IgD-negative memory B cell (primary cell): ENCODE measurements around the gene TERT. TPM values are rescaled to one million over a fixed set of nuclear protein-coding genes. Genes with fewer than 3 reads are reported as not detected.
"Not testable (repeated sequence)": the region's sequence is repeated elsewhere in the genome, so short reads cannot be mapped to it uniquely, and the experiment has no call there.

Source experiments
- H3K27ac Mint-ChIP-seq, 3 donors: one replicate each; pipeline ENCODE4 v1.8.0; 2020 to 2022; ENCODE audit warnings: mild to moderate bottlenecking in 3 of 3, mixed read lengths in 3 of 3, moderate library complexity in 1 of 3
- H3K27me3 Mint-ChIP-seq: one replicate; pipeline ENCODE4 v1.8.0; 2021; ENCODE audit warnings: mixed read lengths
- H3K36me3 Mint-ChIP-seq: one replicate; pipeline ENCODE4 v1.8.0; 2020; ENCODE audit warnings: mild to moderate bottlenecking, mixed read lengths
- H3K4me1 Mint-ChIP-seq, 3 donors: one replicate each; pipeline ENCODE4 v1.8.0; 2020 to 2022; ENCODE audit warnings: mixed read lengths in 3 of 3, mild to moderate bottlenecking in 1 of 3
- H3K4me3 Mint-ChIP-seq, 4 donors: one replicate each; pipeline ENCODE4 v1.8.0; 2020 to 2022; ENCODE audit warnings: mild to moderate bottlenecking in 4 of 4, mixed read lengths in 4 of 4, moderate library complexity in 3 of 4
- H3K9me3 Mint-ChIP-seq, 3 donors: one replicate each; pipeline ENCODE4 v1.8.0; 2020 to 2021; ENCODE audit warnings: mixed read lengths in 3 of 3, mild to moderate bottlenecking in 1 of 3
- polyA plus RNA-seq: library from polyadenylated mRNA; unstranded; fragments of 300-500 nt; fragmentation: Illumina TruSeq; gene quantifications from one replicate; pipeline ENCODE4 v1.2.3, GENCODE V29; 2021

The TERT gene
- polyA plus RNA-seq, 1 donor from 2014 or later, result not detected

DNA sequence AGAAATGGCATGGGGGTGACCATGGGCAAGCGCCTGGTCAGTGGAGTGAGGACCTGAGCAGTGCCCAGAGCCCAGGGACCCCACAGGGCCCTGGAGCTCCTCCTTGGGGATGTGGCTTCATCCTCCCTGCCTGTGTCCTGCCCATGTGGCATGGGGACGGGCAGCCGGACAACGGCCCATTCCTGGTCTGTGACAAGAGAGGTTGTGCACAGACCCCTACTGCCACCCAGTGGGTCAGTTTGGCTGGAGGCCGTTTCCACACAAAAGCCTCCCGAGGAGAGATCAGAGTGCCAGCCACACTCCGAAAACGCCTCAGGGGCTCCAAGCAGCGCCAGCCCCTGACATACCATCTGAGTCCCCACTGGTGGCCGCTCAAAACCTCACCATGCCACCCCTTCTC is 49.9 kb downstream of the TERT start:
- Mint-ChIP-seq H3K4me1 (no peaks in the 10 kb centered on the region), H3K27me3 (peaks cover 12% of the 10 kb centered on the region), H3K27ac (no peak overlapping the region), H3K36me3 (no peaks in the 10 kb centered on the region), H3K4me3 (no peak overlapping the region), H3K9me3 (no peaks in the 10 kb centered on the region)

DNA sequence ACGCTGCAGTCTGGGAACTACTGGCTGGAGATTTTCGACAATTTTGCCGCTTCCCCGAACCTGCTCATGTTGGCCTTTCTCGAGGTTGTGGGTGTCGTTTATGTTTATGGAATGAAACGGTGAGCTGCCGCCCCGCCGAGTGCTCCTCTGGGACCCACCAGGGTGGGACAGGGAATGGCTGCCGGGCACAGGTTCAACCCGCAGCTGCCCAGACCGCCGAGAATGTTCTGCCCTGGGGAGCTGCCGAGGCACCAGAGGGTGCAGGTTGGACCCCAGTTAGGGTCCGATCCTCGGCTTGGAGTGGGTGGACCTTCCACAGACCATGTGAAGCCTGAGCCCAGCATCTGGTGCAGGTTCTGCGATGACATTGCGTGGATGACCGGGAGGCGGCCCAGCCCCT is 50.6 kb downstream of the TERT start:
- Mint-ChIP-seq H3K27me3 (peaks cover 12% of the 10 kb centered on the region), H3K9me3 (no peaks in the 10 kb centered on the region), H3K36me3 (no peaks in the 10 kb centered on the region), H3K4me1 (no peaks in the 10 kb centered on the region), H3K27ac (no peak overlapping the region), H3K4me3 (no peak overlapping the region)

DNA sequence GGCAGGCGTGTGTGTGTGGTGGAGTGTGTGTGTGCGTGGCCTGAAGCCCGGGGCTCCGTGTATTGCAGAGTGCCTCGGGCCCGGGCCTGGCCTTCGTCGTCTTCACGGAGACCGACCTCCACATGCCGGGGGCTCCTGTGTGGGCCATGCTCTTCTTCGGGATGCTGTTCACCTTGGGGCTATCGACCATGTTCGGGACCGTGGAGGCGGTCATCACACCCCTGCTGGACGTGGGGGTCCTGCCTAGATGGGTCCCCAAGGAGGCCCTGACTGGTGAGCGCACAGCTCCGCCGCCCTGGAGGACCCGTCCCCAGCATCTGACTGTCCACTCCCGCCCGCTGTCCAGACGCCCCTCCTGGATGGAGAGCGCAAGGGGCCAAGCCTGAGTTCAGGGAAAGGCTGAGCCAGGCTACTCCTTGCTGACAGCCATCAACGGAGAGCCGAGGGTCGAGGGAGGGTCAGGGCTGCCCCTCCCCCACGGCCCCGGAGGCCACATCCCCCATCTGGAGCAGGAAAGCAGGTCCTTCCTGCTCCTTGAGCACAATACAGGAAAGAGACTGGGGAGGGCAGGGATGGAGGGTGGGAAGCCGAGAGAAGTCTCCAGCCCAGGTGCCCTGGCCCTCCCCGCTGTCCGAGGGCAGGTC is 51.3 kb downstream of the TERT start:
- H3K4me1 Mint-ChIP-seq, result no peaks in the 10 kb centered on the region
- no peak overlapping the region for H3K27ac Mint-ChIP-seq
- H3K27me3 Mint-ChIP-seq, result peaks cover 10% of the 10 kb centered on the region
- H3K4me3 Mint-ChIP-seq, result no peak overlapping the region
- H3K9me3 Mint-ChIP-seq, result no peaks in the 10 kb centered on the region
- no peaks in the 10 kb centered on the region for H3K36me3 Mint-ChIP-seq

DNA sequence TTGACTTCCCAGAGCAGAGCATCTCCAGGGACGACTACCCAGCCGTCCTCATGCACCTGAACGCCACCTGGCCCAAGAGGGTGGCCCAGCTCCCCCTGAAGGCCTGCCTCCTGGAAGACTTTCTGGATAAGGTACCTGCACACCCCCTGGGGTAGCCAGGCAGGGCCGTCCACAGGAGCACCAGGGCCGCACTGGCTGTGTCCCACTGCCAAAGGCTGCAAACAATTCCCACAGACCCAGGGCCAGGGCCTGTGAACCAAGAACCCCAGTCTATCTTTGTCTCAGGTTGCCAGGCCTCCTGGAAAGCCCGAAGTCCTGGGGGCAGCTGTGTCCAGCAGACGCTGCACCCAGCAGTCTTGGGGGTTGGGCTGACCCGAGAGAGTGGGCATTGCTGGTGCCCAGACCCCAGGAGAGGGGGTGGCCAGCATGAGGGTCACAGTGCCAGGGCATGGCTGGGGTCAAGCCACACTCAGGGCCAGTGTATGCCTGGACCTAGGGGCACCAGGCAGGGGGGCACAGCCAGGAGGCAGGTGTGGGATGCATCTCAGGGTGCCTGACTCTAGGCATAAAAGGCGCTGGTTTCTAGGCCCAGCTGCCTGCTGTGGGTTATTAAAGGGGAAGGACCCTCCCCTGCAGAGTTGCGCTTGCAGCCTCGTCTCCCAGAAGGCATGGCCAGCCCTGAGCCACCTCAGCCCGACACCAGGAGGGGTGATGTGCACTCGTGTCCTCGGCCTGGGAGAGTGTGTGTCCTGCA is 52.0 kb downstream of the TERT start:
- no peaks in the 10 kb centered on the region for H3K9me3 Mint-ChIP-seq
- no peak overlapping the region for H3K27ac Mint-ChIP-seq
- H3K4me1 Mint-ChIP-seq, result no peaks in the 10 kb centered on the region
- peaks cover 10% of the 10 kb centered on the region for H3K27me3 Mint-ChIP-seq
- H3K36me3 Mint-ChIP-seq, result no peaks in the 10 kb centered on the region
- H3K4me3 Mint-ChIP-seq, result no peak overlapping the region

DNA sequence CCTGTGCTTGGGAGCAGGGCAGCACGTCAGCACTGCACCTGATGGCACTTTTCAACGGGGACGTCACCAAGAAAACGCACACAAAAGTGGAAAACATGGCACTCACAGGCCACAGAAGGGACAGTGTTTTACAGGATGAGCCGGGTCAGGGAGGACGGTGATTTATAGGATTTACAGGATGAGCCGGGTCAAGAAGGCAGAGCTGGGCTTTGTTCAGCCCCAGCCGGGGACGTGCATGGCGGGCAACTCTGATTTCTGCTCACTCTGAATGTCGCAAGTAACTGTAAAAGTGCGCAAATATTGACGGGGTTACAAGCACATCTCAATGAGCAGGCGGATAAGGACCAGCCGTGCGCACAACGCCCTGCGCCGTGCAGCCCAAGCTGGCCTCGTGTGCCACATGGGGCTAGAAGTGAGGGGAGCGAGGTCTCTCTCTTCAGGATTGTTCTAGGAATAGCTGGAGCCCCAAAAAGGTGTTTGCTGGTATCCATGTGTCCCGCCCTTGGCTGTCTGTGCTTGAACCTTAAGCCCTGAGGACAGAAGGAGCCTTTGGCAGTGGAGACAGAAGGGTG is 53.3 kb downstream of the TERT start:
- H3K4me3 Mint-ChIP-seq, result no peak overlapping the region

DNA sequence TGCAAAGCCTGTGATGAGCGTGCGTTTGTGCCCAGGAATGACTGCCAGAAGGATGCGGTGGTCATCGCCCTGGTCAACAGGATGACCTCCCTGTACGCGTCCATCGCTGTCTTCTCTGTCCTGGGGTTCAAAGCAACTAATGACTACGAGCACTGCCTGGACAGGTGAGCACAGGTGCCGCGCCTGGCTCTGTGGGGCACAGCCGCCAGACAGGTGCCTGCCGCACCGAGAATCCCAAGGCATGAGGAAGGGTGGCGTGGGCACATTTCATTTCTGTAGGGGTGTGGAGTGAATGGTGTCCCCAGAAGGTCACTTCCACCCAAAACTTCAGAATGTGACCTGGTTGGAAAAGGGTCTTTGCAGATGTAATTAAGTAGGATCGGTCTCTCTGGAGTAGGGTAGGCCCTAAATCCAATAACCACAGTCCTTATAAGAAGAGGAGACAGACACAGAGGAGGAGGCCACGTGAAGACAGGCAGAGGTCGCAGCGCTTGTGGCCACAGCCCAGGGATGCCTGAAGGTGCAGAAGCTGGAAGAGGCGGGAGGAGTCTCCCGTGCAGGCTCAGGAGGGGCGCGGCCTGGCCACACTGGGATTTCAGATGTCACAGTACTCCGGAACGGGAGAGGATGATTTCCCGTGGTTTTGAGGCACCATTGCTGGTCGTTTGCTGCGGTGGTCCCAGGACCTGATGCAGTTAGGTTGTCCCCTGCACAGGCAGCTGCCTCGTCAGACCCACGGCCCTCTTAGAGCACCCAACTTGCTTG is 54.2 kb downstream of the TERT start:
- Mint-ChIP-seq H3K36me3 (no peaks in the 10 kb centered on the region), H3K4me3 (no peak overlapping the region), H3K27ac (no peak overlapping the region), H3K9me3 (peaks cover 3 to 10% (median 8%) of the 10 kb centered on the region in 3 donors), H3K4me1 (no peaks in the 10 kb centered on the region), H3K27me3 (peaks cover 3% of the 10 kb centered on the region)

More for the DNA sequence above, 53.3 kb downstream of the TERT start:
- no peaks in the 10 kb centered on the region for H3K36me3 Mint-ChIP-seq
- H3K27me3 Mint-ChIP-seq, result peaks cover 3% of the 10 kb centered on the region
- peaks cover 0 to 3% (median under 1%) of the 10 kb centered on the region in 3 donors for H3K9me3 Mint-ChIP-seq
- H3K27ac Mint-ChIP-seq, result no peak overlapping the region
- no peaks in the 10 kb centered on the region for H3K4me1 Mint-ChIP-seq

DNA sequence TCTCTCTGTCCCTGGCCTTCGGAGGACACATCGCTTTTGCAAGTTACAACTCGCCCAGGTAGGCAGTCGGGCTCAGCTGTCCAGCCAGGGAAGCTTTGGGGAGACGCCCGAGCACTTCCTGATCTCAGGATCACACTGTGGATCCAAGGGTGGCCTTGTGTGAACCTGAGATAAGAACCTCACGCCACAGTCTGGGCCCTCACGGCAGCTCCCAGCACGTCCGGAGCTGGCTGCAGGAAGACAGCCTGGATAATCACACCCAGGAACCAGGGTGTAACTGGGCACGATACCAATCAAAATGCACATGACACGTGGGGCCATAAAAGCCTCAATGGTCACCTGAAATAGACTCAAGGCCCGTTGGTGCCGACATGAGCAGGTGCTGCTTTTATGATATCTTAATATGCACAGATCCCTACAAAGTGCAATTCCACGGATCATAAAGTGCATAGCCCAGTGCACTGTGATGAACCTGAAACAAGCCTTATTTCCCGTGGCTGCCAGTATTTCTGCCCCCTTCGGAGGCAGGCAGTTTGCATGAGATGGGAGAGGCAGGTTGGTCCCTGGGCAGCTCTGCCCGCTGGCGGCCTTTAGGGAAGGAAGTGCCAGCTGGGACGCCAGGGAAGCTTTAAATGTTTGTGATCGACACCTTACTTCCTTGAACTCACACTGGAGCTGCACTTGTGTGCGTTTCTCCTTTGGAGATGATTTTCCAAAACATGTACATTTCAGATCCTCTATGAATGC is 55.2 kb downstream of the TERT start:
- H3K9me3 Mint-ChIP-seq, result peaks cover 6 to 13% (median 11%) of the 10 kb centered on the region in 3 donors
- no peak overlapping the region for H3K27ac Mint-ChIP-seq
- no peak overlapping the region for H3K4me3 Mint-ChIP-seq
- no peaks in the 10 kb centered on the region for H3K36me3 Mint-ChIP-seq
- no peaks in the 10 kb centered on the region for H3K4me1 Mint-ChIP-seq
- H3K27me3 Mint-ChIP-seq, result peaks cover 3% of the 10 kb centered on the region

DNA sequence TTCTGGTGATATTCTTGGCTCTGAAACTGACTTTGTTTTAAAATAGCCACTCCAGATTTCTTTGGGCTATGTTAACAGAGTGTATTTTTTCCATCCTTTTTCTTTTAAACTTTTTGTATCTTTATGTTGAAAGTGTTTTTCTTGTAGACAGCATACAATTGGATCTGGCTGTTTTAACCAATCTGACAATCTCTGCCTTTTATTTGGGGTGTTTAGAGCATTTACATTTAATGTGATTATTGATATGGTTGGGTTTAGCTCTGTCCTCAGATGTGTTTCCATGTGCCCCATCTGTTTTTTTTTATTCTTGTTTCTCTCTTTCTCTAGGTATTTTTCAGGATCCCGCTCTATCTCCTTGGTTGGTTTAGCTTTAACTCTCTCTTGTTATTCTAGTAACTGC is 59.0 kb downstream of the TERT start:
- Mint-ChIP-seq H3K9me3 (peaks cover 6 to 13% (median 11%) of the 10 kb centered on the region in 3 donors), H3K36me3 (no peaks in the 10 kb centered on the region), H3K27me3 (peaks cover 7% of the 10 kb centered on the region), H3K27ac (no peak overlapping the region), H3K4me3 (no peak overlapping the region), H3K4me1 (no peaks in the 10 kb centered on the region)

DNA sequence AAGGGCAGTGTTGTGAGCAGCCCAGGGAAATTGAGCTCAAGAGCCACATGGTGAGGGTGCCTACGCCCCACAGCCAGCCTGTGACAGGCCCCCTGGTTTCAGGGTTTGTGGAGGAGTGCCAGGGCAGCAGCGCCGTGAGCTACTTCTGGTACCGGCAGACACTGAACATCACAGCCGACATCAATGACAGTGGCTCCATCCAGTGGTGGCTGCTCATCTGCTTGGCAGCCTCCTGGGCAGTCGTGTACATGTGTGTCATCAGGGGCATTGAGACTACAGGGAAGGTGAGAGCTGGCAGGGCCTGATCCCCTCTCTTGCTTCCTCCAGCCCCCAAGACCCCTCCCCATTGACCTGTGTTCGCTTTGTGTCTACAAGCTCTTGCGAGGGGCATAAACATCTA is 59.5 kb downstream of the TERT start:
- Mint-ChIP-seq H3K27ac (no peak overlapping the region), H3K36me3 (no peaks in the 10 kb centered on the region), H3K4me3 (no peak overlapping the region), H3K27me3 (peaks cover 7% of the 10 kb centered on the region), H3K4me1 (no peaks in the 10 kb centered on the region), H3K9me3 (peaks cover 6 to 13% (median 11%) of the 10 kb centered on the region in 3 donors)

DNA sequence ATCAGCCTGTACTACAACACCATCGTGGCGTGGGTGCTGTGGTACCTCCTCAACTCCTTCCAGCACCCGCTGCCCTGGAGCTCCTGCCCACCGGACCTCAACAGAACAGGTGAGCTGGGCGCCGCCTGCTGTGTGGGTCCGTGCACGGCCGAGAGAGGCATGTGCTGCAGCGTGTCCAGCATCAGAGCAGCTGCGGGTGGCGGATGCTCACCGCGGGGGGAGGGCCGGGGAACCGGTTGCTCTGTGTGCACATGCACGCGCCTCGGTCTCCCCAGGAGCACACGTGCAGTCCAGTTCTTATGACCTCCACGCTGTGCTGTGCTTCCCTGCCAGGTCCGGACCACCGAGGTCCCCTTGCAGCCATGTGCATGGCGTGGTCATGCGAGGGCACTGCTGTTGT is 62.1 kb downstream of the TERT start:
- Mint-ChIP-seq H3K36me3 (no peaks in the 10 kb centered on the region), H3K9me3 (peaks cover 6 to 13% (median 11%) of the 10 kb centered on the region in 3 donors), H3K4me1 (no peaks in the 10 kb centered on the region), H3K27ac (no peak overlapping the region), H3K4me3 (peak overlapping the region in 1 of 4 donors; percentile 33), H3K27me3 (peaks cover 15% of the 10 kb centered on the region)

DNA sequence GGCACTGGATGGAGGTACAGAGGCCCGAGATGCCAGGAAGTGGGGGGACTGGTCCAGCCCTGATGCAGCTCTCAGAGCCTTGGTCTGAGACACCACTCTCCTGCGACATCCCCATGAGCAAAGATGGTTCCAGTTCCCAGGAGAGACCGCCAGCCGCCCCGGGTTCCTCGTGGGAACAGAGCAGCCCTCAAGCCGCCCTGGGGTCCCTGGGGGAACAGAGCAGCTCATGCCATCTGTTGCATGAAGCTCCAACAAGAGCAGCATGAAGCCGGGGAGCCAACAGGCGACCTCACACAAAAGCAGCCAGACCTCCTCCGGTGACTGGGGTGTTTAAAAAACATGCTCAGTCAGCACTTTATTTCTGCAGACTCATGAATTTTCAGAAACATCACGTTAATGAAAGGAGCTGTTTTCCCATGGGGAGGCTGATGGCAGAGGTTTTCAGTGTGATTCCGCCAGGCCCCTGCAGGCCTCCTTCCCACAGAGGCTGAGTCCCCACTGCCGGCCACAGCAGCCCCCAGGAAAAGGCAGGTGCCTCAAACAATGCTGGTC is 63.4 kb downstream of the TERT start:
- Mint-ChIP-seq H3K4me1 (no peaks in the 10 kb centered on the region), H3K36me3 (no peaks in the 10 kb centered on the region), H3K9me3 (peaks cover 6 to 11% (median 8%) of the 10 kb centered on the region in 3 donors), H3K27me3 (peaks cover 16% of the 10 kb centered on the region), H3K27ac (no peak overlapping the region), H3K4me3 (no peak overlapping the region)

DNA sequence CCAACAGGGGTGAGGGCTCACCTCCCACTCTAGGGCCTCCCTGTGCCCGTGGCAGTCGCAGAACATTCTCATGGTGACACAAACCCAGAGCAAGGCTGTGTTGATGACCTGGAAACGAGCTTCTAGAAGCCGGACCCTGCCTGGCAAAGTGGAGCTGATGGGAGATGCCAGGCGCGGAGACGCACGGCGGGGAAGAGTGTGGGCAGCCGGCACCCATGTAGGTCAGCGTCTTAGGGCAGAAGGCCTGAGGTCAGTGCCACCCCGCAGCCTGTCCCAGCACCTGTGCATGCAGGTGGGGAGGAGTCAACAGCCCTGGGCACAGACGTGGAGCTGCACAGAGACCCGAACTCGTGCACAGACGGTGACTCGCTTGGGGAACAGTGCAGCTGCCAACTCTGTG is 64.3 kb downstream of the TERT start:
- Mint-ChIP-seq H3K4me3 (no peak overlapping the region), H3K36me3 (no peaks in the 10 kb centered on the region), H3K27ac (no peak overlapping the region), H3K9me3 (peaks cover 1 to 2% (median 2%) of the 10 kb centered on the region in 3 donors), H3K27me3 (peaks cover 16% of the 10 kb centered on the region), H3K4me1 (no peaks in the 10 kb centered on the region)

DNA sequence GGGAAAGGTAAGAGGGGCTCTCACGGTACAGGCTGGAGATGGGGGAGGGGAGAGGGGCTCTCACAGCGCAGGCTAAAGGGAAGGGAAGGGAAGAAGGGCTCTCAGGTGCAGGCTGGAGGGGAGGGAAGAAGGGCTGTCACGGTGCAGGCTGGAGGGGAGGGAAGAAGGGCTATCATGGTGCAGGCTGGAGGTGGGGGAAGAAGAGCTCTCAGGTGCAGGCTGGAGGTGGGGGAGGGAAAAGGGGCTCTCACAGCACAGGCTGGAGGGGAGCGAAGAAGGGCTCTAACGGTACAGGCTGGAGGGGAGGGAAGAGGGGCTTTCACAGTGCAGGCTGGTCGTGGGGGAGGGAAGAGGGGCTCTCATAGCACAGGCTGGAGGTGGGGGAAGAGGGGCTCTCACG is 65.0 kb downstream of the TERT start:
- H3K27ac Mint-ChIP-seq, result no peak overlapping the region
- no peaks in the 10 kb centered on the region for H3K9me3 Mint-ChIP-seq
- peaks cover 16% of the 10 kb centered on the region for H3K27me3 Mint-ChIP-seq
- H3K4me1 Mint-ChIP-seq, result no peaks in the 10 kb centered on the region
- no peaks in the 10 kb centered on the region for H3K36me3 Mint-ChIP-seq
- H3K4me3 Mint-ChIP-seq, result peak overlapping the region in 1 of 4 donors; percentile 5

DNA sequence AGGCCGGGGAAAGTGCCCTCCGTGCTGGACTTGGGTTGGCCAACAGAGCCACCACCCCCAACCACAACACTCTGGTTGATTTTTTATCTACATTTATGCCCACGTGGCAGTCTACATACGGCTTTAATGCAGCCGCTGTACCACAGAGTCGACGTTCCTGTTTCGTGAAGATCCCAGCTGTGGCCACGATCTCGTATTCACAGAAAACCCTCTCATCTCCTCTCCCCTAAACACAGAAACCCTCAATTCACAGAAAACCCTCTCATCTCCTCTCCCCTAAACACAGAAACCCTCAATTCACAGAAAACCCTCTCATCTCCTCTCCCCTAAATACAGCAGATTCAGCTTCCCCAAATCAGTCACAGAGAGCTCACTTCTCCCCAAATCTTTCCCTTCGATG is 65.8 kb downstream of the TERT start:
- not testable (repeated sequence) for H3K36me3 Mint-ChIP-seq, H3K4me3 Mint-ChIP-seq

More for the DNA sequence above, 65.8 kb downstream of the TERT start:
- H3K27ac Mint-ChIP-seq, H3K9me3 Mint-ChIP-seq, H3K4me1 Mint-ChIP-seq: not testable (repeated sequence)
- H3K27me3 Mint-ChIP-seq, result peaks cover 16% of the 10 kb centered on the region
